ENCODE measurements around the gene ASS1.

Gene ASS1

GRCh38 chr9:130454812-130455325 is 10.1 kb downstream of the ASS1 start:
- no peak for DNase-seq (ENCODE audit: low spot score)

DNA sequence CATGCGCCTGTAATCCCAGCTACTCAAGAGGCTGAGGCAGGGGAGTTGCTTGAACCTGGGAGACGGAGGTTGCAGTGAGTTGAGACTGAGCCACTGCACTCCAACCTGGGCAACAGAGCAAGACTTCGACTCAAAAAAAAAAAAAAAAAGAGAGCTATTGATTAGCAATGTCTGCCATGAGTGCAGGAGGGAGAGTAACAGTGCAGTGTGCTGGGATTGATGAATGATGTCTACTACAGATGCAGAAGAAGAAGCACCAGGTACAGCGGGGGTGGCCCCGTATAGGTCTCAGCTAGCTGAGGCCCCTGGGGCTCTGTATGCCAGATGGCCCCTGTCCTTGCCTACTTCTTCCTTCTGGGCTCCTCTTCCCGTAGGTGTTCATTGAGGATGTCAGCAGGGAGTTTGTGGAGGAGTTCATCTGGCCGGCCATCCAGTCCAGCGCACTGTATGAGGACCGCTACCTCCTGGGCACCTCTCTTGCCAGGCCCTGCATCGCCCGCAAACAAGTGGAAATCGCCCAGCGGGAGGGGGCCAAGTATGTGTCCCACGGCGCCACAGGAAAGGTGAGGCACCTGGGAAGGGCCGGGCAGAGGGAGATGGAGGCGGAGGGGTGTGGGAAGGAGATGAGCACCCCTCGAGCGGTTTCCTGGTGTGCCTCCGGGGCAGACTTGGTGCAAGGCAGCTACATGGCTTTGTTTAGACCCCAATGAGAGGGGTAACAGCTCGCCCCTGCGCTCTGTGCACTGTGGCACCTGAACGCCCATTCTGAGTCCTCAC is 13.5 kb downstream of the ASS1 start:
- no peak for DNase-seq (ENCODE audit: low spot score)

- DNase-seq (ENCODE audit: low spot score), result no peak
These were observed 14.0 kb downstream of the ASS1 start for GRCh38 chr9:130458804-130459067.

- DNase-seq (ENCODE audit: low spot score), result no peak
These were observed 14.4 kb downstream of the ASS1 start for GRCh38 chr9:130459151-130459550.

DNA sequence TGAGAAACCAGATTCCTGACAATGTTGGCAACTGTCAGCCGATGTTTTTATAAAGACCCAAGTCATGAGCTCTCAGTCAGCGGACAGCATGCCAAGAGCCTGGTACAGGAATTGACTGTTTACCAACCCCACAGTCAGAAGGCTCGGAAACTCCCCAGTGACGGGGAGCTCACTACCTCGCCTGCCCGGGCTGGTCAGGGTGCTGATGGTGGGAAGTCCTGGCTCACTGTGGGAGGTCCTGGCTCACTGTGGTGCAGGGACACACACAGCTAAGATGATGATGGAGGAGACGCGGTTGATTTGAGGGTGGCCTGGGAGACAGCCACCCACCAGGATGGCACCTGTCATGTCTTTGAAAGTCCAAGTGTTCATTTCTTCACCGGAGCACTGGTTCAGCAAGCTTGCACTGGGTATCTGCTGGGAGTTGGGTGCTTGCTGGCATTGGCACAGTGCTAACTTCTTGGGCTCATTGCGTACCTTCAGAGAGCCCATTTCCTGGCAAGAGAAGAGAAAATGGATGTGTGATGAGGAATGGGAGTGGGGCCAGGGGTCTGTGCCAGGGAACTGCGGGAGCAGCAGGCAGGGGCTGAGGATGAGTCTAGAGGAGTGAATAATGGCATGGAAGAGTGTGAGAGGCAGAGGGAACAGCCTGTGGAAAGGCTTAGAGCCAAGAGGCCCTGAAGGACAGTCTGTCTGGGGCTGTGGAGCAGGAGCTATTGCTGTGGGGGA is 15.3 kb downstream of the ASS1 start:
- DNase-seq (ENCODE audit: low spot score), result no peak

DNA sequence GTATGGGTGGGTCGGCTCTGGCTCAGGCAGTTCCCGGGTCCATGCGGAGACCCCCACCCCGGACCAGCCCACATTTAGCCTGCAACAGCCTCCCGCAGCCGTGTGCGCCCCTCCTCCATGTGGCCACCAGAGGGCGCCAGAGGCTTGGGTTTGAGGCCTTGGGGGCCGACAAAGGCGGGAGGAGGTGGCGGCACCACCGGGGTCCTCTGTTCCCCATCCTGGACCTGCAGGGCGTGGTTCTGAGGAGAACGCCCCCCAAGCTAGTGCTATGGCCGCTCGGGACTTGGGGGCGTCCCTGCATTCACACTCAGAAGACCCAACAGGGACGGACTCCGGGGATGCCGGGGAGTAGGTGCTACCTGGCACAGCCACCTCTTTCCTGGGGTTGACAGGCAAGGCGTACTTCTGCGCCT is 16.5 kb downstream of the ASS1 start:
- DNase-seq (ENCODE audit: low spot score), result peak; percentile 57

- DNase-seq (ENCODE audit: low spot score), result no peak
These were observed 17.0 kb downstream of the ASS1 start for GRCh38 chr9:130461731-130462130.

GRCh38 chr9:130462685-130463540 is 18.2 kb downstream of the ASS1 start:
- no peak for DNase-seq (ENCODE audit: low spot score)

GRCh38 chr9:130463763-130464745 is 19.3 kb downstream of the ASS1 start:
- no peak for DNase-seq (ENCODE audit: low spot score)

GRCh38 chr9:130465383-130466096 is 20.8 kb downstream of the ASS1 start:
- DNase-seq (ENCODE audit: low spot score), result no peak

GRCh38 chr9:130466537-130467217 is 21.9 kb downstream of the ASS1 start:
- DNase-seq (ENCODE audit: low spot score), result no peak

DNA sequence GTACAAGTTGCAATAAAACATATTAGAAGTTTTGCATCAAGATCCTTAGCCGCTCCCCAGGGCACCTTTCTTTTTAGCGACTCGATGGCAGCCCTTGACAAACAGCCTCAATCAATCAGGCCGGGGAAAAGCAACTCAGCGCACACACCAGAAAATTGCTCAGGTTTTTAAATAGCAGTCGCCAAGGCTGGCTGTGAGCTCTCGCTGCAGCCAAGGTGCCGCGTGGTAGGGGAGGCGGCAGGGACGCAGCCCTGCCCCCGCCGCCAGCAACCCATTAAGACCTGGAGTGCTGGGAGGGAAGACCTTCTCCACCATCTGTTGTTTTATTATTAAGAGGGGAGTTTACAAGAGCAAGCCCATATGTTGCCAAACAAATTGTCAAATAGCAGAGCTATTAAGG is 22.6 kb downstream of the ASS1 start:
- DNase-seq (ENCODE audit: low spot score), result no peak

DNA sequence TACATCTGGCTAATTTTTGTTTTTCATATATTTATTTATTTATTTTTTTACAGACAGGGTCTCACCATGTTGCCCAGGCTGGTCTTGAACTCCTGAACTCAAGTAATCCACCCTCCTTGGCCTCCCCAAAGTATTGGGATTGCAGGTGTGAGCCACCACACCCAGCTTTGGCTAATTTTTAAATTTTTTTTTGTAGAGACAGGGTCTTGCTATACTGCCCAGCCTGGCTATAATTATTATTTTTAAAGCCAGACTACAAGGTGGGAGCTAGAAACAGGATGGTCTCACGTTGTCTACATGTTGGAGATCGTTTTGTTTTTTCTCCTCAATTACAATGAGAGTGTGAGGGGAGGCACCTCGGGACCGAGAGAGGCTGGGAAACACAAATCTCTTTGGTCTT is 23.8 kb downstream of the ASS1 start:
- no peak for DNase-seq (ENCODE audit: low spot score)

GRCh38 chr9:130470269-130470668 is 25.5 kb downstream of the ASS1 start:
- DNase-seq (ENCODE audit: low spot score), result no peak

- DNase-seq (ENCODE audit: low spot score), result no peak
These were observed 26.2 kb downstream of the ASS1 start for GRCh38 chr9:130470950-130471349.

DNA sequence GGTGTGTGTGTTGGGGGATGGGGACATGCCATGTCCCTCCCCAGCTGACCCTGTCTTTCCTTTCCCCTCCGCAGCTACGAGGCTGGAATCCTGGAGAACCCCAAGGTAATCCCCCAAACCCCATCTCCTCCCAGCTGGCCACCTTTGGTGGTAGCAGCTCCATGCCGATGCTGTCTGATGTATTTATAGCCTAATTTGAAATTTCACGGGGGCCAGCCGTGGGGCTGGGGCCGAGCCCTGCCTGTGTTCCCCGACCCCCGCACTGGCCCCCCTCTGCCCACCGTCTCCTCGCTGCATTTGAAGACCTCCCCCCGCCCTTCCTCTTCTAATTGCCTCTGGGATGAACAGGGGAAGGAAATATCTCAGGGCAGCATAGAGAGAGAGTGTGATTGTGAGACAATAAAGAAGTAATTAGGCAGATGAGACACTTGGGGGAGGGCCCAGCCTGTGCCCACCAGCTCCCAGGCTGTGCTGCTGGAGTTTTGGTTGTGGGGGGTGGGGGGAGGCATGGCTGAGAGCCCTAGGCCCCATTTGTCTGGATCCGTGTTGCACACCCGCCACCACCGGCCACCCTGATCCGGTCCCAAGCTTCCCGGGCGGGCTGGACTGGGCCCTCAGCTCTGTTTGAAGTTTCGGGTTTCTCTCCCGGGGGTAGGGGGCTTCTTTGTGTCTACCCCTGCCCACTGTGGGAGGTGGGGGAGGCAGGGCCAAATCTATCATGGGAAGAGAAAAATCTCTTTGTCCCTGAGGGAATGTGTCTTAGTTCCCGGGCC is 26.8 kb downstream of the ASS1 start:
- DNase-seq (ENCODE audit: low spot score), result no peak

GRCh38 chr9:130472184-130472705 is 27.5 kb downstream of the ASS1 start:
- no peak for DNase-seq (ENCODE audit: low spot score)

- DNase-seq (ENCODE audit: low spot score), result no peak
These were observed 28.2 kb downstream of the ASS1 start for GRCh38 chr9:130473009-130473408.

- no peak for DNase-seq (ENCODE audit: low spot score)
These were observed 28.8 kb downstream of the ASS1 start for GRCh38 chr9:130473566-130473965.

Data from CD4-positive, alpha-beta T cell treated with Interleukin-2 at 100 ng/mL for 4 hours (primary cell).